HG02642 (cell line): Measurements from ENCODE around the gene FGD2.

Experiments
- ATAC-seq: cut with Tn5 transposase; IDR thresholded peaks from one replicate; pipeline ENCODE4 v1.9.1; 2021; ENCODE audit warnings: mild to moderate bottlenecking; ENCODE audit not compliant: unreplicated experiment, poor library complexity

Gene FGD2

DNA sequence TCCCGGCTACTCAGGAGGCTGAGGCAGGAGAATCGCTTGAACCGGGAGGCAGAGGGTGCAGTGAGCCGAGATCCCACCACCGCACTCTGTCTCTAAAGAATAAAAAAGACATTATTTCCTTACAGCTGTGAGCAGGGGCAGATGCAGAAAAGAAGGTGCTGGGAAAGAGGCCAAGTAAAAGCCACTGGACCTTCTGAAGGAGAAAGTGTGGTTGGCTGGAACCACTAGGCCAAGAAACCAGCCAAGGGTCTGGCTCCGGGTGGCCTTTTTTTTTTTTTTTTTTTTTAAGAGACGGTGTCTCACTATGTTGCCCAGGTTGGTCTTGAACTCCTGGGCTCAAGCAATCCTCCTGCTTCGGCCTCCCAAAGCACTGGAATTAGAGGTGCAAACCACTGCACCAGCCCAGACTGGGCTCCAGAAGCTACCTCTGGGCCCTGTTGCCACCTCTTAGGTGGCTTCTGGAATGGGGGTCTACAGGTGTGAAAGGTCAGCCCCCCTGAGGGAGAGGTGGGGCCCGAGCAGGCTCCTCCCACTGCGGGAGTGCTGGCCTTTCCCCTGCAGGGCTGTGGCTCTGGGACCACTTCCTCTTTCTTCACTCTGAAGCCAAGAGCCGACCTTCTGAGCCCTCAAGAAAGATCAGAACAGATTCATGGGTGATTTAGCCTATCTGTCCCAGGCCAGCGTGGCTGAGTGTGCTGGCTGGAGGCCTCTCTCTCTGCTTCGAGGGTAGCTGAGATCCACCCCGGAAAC lies at the start of gene FGD2:
TSS of gene FGD2 (plus strand) at position 595 of the 750 bp plus-strand sequence. CDS start 163 bp downstream, outside the sequence.
- ATAC-seq: peak; percentile 66

DNA sequence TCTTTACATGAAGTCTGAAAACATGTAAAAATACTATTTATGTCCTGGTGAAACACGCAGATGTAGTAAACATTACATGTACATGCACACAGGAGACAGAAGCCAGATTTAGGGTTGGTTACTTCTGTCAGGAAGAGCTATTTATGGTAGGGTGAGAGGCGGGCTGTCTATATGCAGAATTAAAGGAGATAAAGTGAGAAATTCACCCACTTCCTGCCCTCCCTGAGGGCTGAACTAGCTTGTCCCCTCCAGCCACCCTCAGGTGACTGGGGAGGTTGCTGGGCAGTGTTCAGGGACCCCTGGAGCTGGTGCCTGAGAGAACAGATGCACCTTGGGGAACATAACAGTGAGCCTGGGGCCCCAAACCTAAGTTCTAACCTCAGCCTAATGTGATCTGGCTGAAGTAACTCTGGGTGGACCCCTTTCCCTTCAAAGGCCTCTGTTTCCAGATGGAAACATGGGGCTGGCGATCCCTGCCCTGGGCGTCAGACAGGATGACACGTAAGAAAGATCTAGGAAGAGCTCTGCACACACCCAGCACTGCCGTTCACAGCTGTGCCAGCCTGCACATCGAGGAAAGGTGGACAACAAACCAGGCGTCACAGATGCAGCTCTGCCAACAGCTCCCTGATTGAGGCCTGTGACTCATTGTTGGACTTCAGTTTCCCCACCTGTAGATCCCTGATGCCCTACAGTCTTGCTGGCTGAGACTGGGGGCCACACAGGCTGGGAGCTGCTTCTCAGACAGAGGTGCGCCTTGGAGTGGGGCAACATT lies 49.6 kb upstream of the FGD2 start:
- no peak for ATAC-seq

DNA sequence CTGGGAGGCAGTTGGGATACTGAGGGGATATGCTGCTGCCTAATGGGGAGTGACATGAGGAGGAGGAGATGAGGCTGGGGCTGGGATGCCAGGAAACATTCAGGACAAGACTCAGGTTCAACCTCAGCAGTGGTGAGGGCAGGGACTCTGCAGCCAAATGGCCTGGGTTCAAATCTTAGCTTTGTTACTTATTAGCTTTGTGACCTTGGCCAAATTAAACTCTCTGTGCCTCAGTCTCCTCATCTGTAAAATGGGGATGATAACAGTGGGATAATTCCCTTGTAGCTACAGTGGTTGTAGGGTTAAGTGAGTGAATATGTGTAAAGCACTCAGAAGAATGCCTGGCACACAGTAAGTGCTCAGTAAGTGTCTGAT lies 49.0 kb upstream of the FGD2 start:
- ATAC-seq: no peak

DNA sequence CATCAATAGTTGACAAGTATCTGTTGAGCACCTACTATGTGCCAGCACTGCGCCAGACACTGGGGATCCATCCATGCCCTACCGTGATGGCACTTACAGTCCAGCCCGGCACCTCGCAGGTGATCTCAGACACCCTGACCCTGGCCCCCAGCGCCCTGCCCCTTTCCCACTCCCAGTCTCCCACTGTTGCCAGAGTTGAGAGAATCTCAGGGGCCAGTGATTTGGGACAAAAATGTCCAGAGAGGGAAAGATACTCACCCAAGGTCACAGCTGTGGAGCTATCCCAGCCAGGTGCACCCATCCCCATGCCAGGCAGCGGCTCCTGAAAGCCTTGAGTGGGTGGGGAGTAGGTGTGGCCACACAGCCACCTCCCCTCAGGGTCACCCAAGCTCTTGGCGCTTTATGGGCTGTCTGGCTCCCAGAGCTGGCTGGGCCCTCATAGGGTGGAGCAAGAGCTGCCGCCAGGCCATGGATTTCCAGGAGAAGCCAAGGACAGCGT lies 47.6 kb upstream of the FGD2 start:
- no peak for ATAC-seq

DNA sequence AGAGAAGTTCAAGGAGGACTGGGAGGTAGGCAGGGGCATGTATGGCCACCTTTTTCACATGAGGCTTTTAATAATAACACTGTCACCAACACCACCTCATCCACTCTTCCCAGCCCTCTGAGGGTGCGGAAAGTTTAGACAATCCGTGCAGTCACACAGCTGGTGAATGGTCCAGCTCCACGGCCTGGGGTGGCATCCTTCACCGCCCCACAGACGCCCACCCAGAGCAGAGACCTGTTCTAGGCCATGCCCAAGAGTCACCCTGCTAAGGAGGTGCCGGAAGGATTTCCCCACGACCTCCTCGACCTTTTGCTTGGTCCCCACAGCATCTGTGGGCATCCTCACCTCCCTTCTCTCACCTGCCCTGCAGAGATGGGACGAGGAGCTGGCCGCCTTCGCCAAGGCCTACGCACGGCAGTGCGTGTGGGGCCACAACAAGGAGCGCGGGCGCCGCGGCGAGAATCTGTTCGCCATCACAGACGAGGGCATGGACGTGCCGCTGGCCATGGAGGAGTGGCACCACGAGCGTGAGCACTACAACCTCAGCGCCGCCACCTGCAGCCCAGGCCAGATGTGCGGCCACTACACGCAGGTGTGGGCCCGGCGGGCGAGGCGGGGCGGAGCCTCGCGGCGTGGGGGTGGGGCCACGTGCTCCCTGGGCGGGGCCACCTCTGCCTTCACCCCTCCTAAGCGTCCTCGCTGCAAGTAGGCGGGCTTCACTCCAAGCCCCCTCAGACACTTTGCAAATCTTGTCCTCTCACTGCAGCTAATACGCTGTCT lies 46.5 kb upstream of the FGD2 start:
- ATAC-seq: no peak

GRCh38 chr6:36959555-36960250 lies 45.8 kb upstream of the FGD2 start:
- no peak for ATAC-seq

GRCh38 chr6:36961441-36962435 lies 43.7 kb upstream of the FGD2 start:
- ATAC-seq: no peak

DNA sequence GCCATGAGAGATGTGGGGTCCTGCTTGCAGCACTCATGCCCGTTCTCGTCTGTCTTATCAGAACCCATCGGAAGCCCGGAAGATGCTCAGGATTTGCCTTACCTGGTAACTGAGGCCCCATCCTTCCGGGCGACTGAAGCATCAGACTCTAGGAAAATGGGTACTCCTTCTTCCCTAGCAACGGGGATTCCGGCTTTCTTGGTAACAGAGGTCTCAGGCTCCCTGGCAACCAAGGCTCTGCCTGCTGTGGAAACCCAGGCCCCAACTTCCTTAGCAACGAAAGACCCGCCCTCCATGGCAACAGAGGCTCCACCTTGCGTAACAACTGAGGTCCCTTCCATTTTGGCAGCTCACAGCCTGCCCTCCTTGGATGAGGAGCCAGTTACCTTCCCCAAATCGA lies 42.6 kb upstream of the FGD2 start:
- no peak for ATAC-seq

- ATAC-seq: peak; percentile 43
These were observed 41.8 kb upstream of the FGD2 start for GRCh38 chr6:36963451-36964290.

GRCh38 chr6:36964349-36964748 lies 41.1 kb upstream of the FGD2 start:
- ATAC-seq: no peak

GRCh38 chr6:36964908-36965307 lies 40.5 kb upstream of the FGD2 start:
- ATAC-seq: no peak

DNA sequence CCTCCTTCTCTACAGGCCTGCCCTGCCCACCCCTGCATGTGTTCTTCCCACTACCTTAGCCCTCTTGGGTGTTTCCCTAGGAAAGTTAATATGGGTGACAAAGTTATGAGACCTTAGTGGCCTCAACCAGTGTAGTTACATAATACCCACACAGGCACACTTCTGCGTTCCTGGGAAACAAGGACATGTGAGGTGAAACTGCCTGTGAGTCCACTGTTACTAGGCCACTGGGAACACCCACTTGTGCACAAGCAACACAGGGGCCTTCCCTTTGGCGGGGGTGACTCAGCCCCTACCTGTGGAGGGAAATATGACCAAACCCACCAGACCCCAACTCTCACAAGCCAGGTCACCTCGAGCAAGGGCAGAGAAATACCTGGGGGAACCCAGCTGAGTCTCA lies 38.2 kb upstream of the FGD2 start:
- no peak for ATAC-seq

DNA sequence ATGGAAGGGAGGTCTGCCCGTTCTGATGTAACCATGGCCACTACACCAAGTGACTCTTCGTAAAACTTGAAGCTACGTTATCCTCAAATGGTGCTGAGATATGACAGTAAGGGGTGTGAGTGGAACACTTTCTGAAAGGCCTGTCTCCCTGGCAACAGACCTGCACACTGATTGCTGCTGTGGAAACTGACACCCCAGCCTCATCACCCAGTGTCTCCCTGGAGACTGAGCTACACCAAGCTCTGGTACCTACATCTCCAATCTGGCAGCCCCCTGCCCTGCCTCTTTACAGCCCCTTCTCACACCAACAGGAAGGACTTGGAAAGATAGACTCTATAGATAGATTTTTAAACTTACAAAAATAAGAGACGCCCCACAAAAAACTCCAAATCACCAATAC lies 37.7 kb upstream of the FGD2 start:
- ATAC-seq: no peak

GRCh38 chr6:36968266-36968977 lies 37.0 kb upstream of the FGD2 start:
- no peak for ATAC-seq

DNA sequence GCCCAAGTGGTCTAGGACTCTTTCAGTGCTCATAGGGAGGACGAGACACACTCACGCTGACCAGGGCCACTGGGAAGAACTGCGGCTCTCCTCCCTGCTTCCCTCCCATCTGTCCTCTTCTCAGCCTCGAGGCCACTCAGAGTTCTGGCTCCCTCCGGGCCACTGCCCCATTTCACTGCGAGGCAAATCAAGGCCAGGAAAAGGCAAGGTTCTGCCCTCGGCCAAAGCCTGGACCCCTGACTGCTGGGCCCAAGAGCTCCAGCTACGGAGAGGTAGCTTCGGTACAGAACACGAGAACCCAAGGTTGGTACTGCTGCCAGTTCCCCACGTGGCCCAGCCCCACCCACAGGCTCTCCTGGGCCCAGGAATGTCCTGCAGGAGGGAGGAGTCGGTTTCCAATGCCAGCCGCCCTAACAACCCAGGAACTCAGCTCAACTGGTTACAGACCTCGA lies 36.2 kb upstream of the FGD2 start:
- ATAC-seq: no peak

- ATAC-seq: no peak
These were observed 35.2 kb upstream of the FGD2 start for GRCh38 chr6:36969988-36970891.
